Inflammatory macrophage (primary cell): Measurements from ENCODE around the gene PANK4.
A peak's percentile ranks its signal among the peaks of the same experiment; 100 is the strongest.
"Not testable (repeated sequence)": the region's sequence is repeated elsewhere in the genome, so short reads cannot be mapped to it uniquely, and the experiment has no call there.

ENCODE experiments used
- DNase-seq, 2 donors: peaks; one replicate each; pipeline ENCODE4 v3.0.0-alpha.2; 2020 to 2022

Gene PANK4

GRCh38 chr1:2558861-2559260, 32.5 kb upstream of the PANK4 start:
- DNase-seq: no peak

GRCh38 chr1:2558420-2558819, 32.0 kb upstream of the PANK4 start:
- no peak for DNase-seq

- no peak for DNase-seq
Observed at GRCh38 chr1:2557482-2558400, 31.3 kb upstream of the PANK4 start.

- peak in 1 of 2 donors; percentile 54 for DNase-seq
Observed at GRCh38 chr1:2556678-2557481, 30.5 kb upstream of the PANK4 start.

GRCh38 chr1:2556277-2556677, 29.9 kb upstream of the PANK4 start, which contains the start of gene TNFRSF14:
Gene TNFRSF14 (plus strand): TSS chr1:2556371. CDS start chr1:2556665, 294 bp downstream.
- peak; percentile 28 to 53 for DNase-seq

- DNase-seq: peak; percentile 93 to 97
Observed at GRCh38 chr1:2555634-2556276, 29.4 kb upstream of the PANK4 start.

- peak; percentile 32 to 50 for DNase-seq
Observed at GRCh38 chr1:2554621-2555387, 28.4 kb upstream of the PANK4 start.

GRCh38 chr1:2553871-2554620, 27.6 kb upstream of the PANK4 start:
- no peak for DNase-seq

- DNase-seq: not testable (repeated sequence)
Observed at GRCh38 chr1:2553076-2553475, 26.7 kb upstream of the PANK4 start.

GRCh38 chr1:2552189-2552588, 25.8 kb upstream of the PANK4 start:
- DNase-seq: no peak

- DNase-seq: not testable (repeated sequence)
Observed at GRCh38 chr1:2551544-2551943, 25.1 kb upstream of the PANK4 start.

- not testable (repeated sequence) for DNase-seq
Observed at GRCh38 chr1:2550309-2550861, 24.0 kb upstream of the PANK4 start.

- not testable (repeated sequence) for DNase-seq
Observed at GRCh38 chr1:2549367-2550029, 23.1 kb upstream of the PANK4 start.

GRCh38 chr1:2548068-2548589, 21.7 kb upstream of the PANK4 start:
- peak; percentile 65 to 76 for DNase-seq

- peak; percentile 11 to 67 for DNase-seq
Observed at GRCh38 chr1:2547210-2548067, 21.0 kb upstream of the PANK4 start.

- peak; percentile 87 to 93 for DNase-seq
Observed at GRCh38 chr1:2546515-2547209, 20.3 kb upstream of the PANK4 start.

- peak; percentile 70 to 78 for DNase-seq
Observed at GRCh38 chr1:2545754-2546514, 19.5 kb upstream of the PANK4 start.
